Caco-2 (cell line): Measurements from ENCODE around the gene ELOVL1. TPM values are rescaled to one million over a fixed set of nuclear protein-coding genes. Genes with fewer than 3 reads are reported as not detected.

Experiments used
- BruUV-seq: library from RNA; stranded (reverse); fragments of 400-500 nt; replicated peaks from 2 replicates; lab custom pipeline; 2021; lab: Mats Ljungman, UMichigan
- CTCF ChIA-PET: fragments of 300-600 bp; sonication (Branson Sonifier 250); formaldehyde crosslinking; loops from one replicate; lab custom pipeline; 2022; ENCODE audit warnings: antibody characterized with exemption; lab: Charles Lee
- POLR2A ChIA-PET: fragments of 300-600 bp; sonication (Branson Sonifier 250); formaldehyde crosslinking; loops from one replicate; lab custom pipeline; 2022; ENCODE audit warnings: antibody characterized with exemption; lab: Charles Lee
- DNase-seq, 2 experiments: peaks; one replicate each; pipeline versions ENCODE4 v3.0.0 to v3.0.0-alpha.2; 2020 to 2022
- H3K27me3 ChIP-seq: replicated peaks from 2 replicates; pipeline ENCODE4 v1.6.0; 2011; ENCODE audit warnings: low read length; ENCODE audit not compliant: control insufficient read depth, insufficient read depth
- H3K36me3 ChIP-seq: 2 replicates; pipeline ENCODE4 v1.5.1; 2011; ENCODE audit warnings: low read length; ENCODE audit not compliant: control insufficient read depth, insufficient read depth
- H3K4me1 ChIP-seq: fragments of 250-450 bp; sonication (Bioruptor Pico); 2 replicates; pipeline ENCODE4 v1.5.1; 2020; ENCODE audit warnings: mild to moderate bottlenecking
- H3K4me3 ChIP-seq: 2 replicates; pipeline ENCODE4 v1.5.1; 2011; ENCODE audit warnings: low read depth, mild to moderate bottlenecking, control low read depth, low read length
- H3K9me3 ChIP-seq: fragments of 250-450 bp; sonication (Bioruptor Pico); 2 replicates; pipeline ENCODE4 v1.5.1; 2020; ENCODE audit warnings: mild to moderate bottlenecking, moderate library complexity
- H3K27ac Mint-ChIP-seq: one replicate; pipeline ENCODE4 v1.8.0; 2022; ENCODE audit warnings: mixed read lengths; ENCODE audit not compliant: unreplicated experiment
- H3K27me3 Mint-ChIP-seq: one replicate; pipeline ENCODE4 v1.8.0; 2022; ENCODE audit warnings: mixed read lengths; ENCODE audit not compliant: insufficient read depth, unreplicated experiment
- H3K36me3 Mint-ChIP-seq: one replicate; pipeline ENCODE4 v1.8.0; 2022; ENCODE audit warnings: mild to moderate bottlenecking, mixed read lengths; ENCODE audit not compliant: insufficient read depth, unreplicated experiment
- H3K4me1 Mint-ChIP-seq: one replicate; pipeline ENCODE4 v1.8.0; 2022; ENCODE audit warnings: low read depth, mixed read lengths; ENCODE audit not compliant: unreplicated experiment
- H3K4me3 Mint-ChIP-seq: one replicate; pipeline ENCODE4 v1.8.0; 2022; ENCODE audit warnings: mild to moderate bottlenecking, moderate library complexity, mixed read lengths; ENCODE audit not compliant: unreplicated experiment
- H3K9me3 Mint-ChIP-seq: one replicate; pipeline ENCODE4 v1.8.0; 2022; ENCODE audit warnings: mixed read lengths; ENCODE audit not compliant: unreplicated experiment
- intact Hi-C: fragments of 100-400 bp; cut with micrococcal nuclease; formaldehyde crosslinking; loops from one replicate; pipeline ENCODE4 v1.10.0; 2022; ENCODE audit not compliant: unreplicated experiment
- total RNA-seq: library from RNA; stranded (reverse); gene quantifications from 2 replicates; pipeline ENCODE4 v1.2.3, GENCODE V29; 2022
- TF ChIP-seq, protein P1 (sequence below), 2 experiments: fragments of 200-600 bp in 1 of 2; IDR thresholded peaks; 1 replicate in 1 of 2; 2 replicates in 1 of 2; pipeline versions ENCODE4 v1.5.1 to v1.8.0; 2011 to 2022; ENCODE audit warnings: antibody characterized with exemption in 1 of 2, control low read depth in 1 of 2, inconsistent platforms in 1 of 2, low read depth in 1 of 2, low read length in 1 of 2, mild to moderate bottlenecking in 1 of 2, moderate library complexity in 1 of 2; ENCODE audit not compliant: insufficient read depth in 1 of 2, severe bottlenecking in 1 of 2, unreplicated experiment in 1 of 2

The ELOVL1 gene
- total RNA-seq, 1 experiment from 2014 or later = 66.8 TPM

- CTCF ChIA-PET = interaction anchor here (0.9 to 1.3 kb wide), 4 partner anchors 10 to 66 kb away, joined by 3 to 16 read pairs (median 6); partner anchors contain the start of genes C1orf210, CDC20 and ELOVL1
- H3K27me3 ChIP-seq = no peaks in the 10 kb centered on the region
- peaks cover 23% of the 10 kb centered on the region for H3K4me1 Mint-ChIP-seq
- H3K36me3 ChIP-seq = no peaks in the 10 kb centered on the region
- H3K9me3 Mint-ChIP-seq = no peaks in the 10 kb centered on the region
- peak overlapping the region; percentile 48 for H3K4me3 ChIP-seq
- no peaks in the 10 kb centered on the region for H3K27me3 Mint-ChIP-seq
- H3K4me1 ChIP-seq = no peaks in the 10 kb centered on the region; the same call in 1 of the 2 replicates
- TF ChIP-seq, protein P1, sequence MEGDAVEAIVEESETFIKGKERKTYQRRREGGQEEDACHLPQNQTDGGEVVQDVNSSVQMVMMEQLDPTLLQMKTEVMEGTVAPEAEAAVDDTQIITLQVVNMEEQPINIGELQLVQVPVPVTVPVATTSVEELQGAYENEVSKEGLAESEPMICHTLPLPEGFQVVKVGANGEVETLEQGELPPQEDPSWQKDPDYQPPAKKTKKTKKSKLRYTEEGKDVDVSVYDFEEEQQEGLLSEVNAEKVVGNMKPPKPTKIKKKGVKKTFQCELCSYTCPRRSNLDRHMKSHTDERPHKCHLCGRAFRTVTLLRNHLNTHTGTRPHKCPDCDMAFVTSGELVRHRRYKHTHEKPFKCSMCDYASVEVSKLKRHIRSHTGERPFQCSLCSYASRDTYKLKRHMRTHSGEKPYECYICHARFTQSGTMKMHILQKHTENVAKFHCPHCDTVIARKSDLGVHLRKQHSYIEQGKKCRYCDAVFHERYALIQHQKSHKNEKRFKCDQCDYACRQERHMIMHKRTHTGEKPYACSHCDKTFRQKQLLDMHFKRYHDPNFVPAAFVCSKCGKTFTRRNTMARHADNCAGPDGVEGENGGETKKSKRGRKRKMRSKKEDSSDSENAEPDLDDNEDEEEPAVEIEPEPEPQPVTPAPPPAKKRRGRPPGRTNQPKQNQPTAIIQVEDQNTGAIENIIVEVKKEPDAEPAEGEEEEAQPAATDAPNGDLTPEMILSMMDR (IDR thresholded peaks at IDR 0.05; ENCODE audit: insufficient read depth in 1 of 2, low read depth in 1 of 2, low read length in 1 of 2, severe bottlenecking in 1 of 2, unreplicated experiment in 1 of 2) = no peak
- POLR2A ChIA-PET = interaction anchor here (0.6 to 2.8 kb wide), 6 partner anchors 10 to 200 kb away, joined by 3 to 20 read pairs (median 6); partner anchors contain the start of genes CDC20, ELOVL1 and TMEM125
- peak overlapping the region; percentile 74 for H3K4me3 Mint-ChIP-seq
- peak overlapping the region; percentile 96 for H3K27ac Mint-ChIP-seq
- BruUV-seq = TSS peak; percentile 64
- H3K9me3 ChIP-seq = no peaks in the 10 kb centered on the region
- DNase-seq = peak in 1 of 2 experiments; percentile 60
- intact Hi-C loops = loop anchor here (2.0 kb wide), 2 partner anchors 64 to 78 kb away; partner anchors contain the start of gene C1orf210
- H3K36me3 Mint-ChIP-seq = peaks cover 14% of the 10 kb centered on the region
Observed at GRCh38 chr1:43348343-43348808, 19.4 kb downstream of the ELOVL1 start.

GRCh38 chr1:43346636-43347035 lies 21.2 kb downstream of the ELOVL1 start:
- H3K4me1 ChIP-seq = no peaks in the 10 kb centered on the region; the same call in 1 of the 2 replicates
- no peak for DNase-seq
- TF ChIP-seq, protein P1 (IDR thresholded peaks at IDR 0.05; ENCODE audit: insufficient read depth in 1 of 2, low read depth in 1 of 2, low read length in 1 of 2, severe bottlenecking in 1 of 2, unreplicated experiment in 1 of 2) = no peak
- Mint-ChIP-seq H3K36me3 (peaks cover 14% of the 10 kb centered on the region), H3K27me3 (no peaks in the 10 kb centered on the region), H3K4me1 (peaks cover 23% of the 10 kb centered on the region), H3K9me3 (no peaks in the 10 kb centered on the region), H3K4me3 (no peak overlapping the region), H3K27ac (no peak overlapping the region)
- ChIA-PET CTCF (no interaction called here), POLR2A (no interaction called here)
- no peaks in the 10 kb centered on the region for H3K36me3 ChIP-seq
- no peaks in the 10 kb centered on the region for H3K9me3 ChIP-seq
- BruUV-seq = no TSS peak
- no peak overlapping the region for H3K4me3 ChIP-seq
- H3K27me3 ChIP-seq = no peaks in the 10 kb centered on the region
- intact Hi-C loops = no loop called here

- POLR2A ChIA-PET = no interaction called here
- Mint-ChIP-seq H3K36me3 (peaks cover 14% of the 10 kb centered on the region), H3K27me3 (no peaks in the 10 kb centered on the region), H3K4me1 (peaks cover 30% of the 10 kb centered on the region), H3K27ac (no peak overlapping the region), H3K9me3 (no peaks in the 10 kb centered on the region), H3K4me3 (no peak overlapping the region)
- no TSS peak for BruUV-seq
- Histone ChIP-seq H3K4me1 (no peaks in the 10 kb centered on the region; the same call in 1 of the 2 replicates), H3K4me3 (no peak overlapping the region), H3K27me3 (no peaks in the 10 kb centered on the region), H3K9me3 (no peaks in the 10 kb centered on the region), H3K36me3 (no peaks in the 10 kb centered on the region)
- CTCF ChIA-PET = no interaction called here
- intact Hi-C loops = no loop called here
- TF ChIP-seq, protein P1 (IDR thresholded peaks at IDR 0.05; ENCODE audit: insufficient read depth in 1 of 2, low read depth in 1 of 2, low read length in 1 of 2, severe bottlenecking in 1 of 2, unreplicated experiment in 1 of 2) = no peak
- no peak for DNase-seq
Observed at GRCh38 chr1:43345120-43345519, 22.7 kb downstream of the ELOVL1 start.
